ENCODE results near the gene STARD10.

DNA sequence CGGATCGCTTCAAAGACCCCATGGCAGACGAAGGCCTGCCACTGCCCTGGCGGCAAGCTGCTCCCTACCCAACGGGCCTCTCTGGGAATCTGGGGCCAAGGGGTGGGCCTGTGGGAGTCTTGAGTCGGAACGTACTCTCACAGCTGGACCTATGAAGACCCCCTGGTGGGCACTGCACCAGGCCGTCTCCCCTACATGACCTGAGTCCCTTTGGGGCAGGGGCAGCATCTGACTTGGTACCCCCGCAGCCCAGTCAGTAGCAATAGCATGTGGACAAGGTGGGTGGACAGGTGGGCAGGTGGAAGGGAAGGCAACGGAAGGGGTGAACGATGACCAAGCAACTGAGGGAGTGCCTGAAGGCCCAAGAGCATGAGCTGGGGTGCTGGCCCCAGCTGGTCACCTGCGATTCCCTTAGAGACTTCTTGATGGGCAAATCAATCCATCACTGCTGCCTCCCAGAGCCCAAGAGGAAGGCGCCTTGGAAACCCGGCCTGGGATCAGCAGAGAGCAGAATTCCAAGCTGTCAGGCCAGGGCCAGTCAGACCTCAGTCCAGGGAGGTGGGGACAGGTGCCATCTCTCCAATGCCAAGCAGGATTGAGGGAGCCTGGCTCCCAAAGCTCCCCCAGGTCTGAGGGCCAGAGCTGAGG, 76.9 kb downstream of the STARD10 start:
- TF ChIP-seq CTCF (conservative IDR thresholded peaks at IDR 0.05; ENCODE audit: low read depth in 2 of 2), result no peak
- TF ChIP-seq NANOG (IDR thresholded peaks at IDR 0.05; ENCODE audit: borderline replicate concordance), result no peak
- no peak for TF ChIP-seq EZH2phosphoT487 (IDR thresholded peaks at IDR 0.05; ENCODE audit: unreplicated experiment)
- TF ChIP-seq EZH2 (IDR thresholded peaks at IDR 0.05; ENCODE audit: low read depth, unreplicated experiment), result no peak
- TF ChIP-seq POLR2AphosphoS5 (IDR thresholded peaks at IDR 0.05; ENCODE audit: low read depth), result no peak
- no peak for TF ChIP-seq CREB1 (CRISPR knock-in tag; IDR thresholded peaks at IDR 0.05; ENCODE audit: low read depth)
- no peak for TF ChIP-seq ETS1 (IDR thresholded peaks at IDR 0.05)
- TF ChIP-seq, protein P1, sequence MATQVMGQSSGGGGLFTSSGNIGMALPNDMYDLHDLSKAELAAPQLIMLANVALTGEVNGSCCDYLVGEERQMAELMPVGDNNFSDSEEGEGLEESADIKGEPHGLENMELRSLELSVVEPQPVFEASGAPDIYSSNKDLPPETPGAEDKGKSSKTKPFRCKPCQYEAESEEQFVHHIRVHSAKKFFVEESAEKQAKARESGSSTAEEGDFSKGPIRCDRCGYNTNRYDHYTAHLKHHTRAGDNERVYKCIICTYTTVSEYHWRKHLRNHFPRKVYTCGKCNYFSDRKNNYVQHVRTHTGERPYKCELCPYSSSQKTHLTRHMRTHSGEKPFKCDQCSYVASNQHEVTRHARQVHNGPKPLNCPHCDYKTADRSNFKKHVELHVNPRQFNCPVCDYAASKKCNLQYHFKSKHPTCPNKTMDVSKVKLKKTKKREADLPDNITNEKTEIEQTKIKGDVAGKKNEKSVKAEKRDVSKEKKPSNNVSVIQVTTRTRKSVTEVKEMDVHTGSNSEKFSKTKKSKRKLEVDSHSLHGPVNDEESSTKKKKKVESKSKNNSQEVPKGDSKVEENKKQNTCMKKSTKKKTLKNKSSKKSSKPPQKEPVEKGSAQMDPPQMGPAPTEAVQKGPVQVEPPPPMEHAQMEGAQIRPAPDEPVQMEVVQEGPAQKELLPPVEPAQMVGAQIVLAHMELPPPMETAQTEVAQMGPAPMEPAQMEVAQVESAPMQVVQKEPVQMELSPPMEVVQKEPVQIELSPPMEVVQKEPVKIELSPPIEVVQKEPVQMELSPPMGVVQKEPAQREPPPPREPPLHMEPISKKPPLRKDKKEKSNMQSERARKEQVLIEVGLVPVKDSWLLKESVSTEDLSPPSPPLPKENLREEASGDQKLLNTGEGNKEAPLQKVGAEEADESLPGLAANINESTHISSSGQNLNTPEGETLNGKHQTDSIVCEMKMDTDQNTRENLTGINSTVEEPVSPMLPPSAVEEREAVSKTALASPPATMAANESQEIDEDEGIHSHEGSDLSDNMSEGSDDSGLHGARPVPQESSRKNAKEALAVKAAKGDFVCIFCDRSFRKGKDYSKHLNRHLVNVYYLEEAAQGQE (IDR thresholded peaks at IDR 0.05; ENCODE audit: unreplicated experiment), result no peak

Data from GM23338 (cell line).